ENCODE results near the gene TLE1. TPM values are rescaled to one million over a fixed set of nuclear protein-coding genes. Genes with fewer than 3 reads are reported as not detected.

TLE1 gene
- total RNA-seq, 1 experiment from 2014 or later: 97.7 TPM

- TF ChIP-seq NR1H2 (CRISPR knock-in tag; IDR thresholded peaks at IDR 0.05) (no peak), IRF1 (CRISPR knock-in tag; IDR thresholded peaks at IDR 0.05) (peak; percentile 33; the same call in 1 of the 2 replicates), GRHL2 (CRISPR knock-in tag; IDR thresholded peaks at IDR 0.05; ENCODE audit: insufficient replicate concordance, severe bottlenecking) (no peak), SOX15 (CRISPR knock-in tag; IDR thresholded peaks at IDR 0.05) (no peak), E2F5 (CRISPR knock-in tag; IDR thresholded peaks at IDR 0.05) (0 out of 2 replicates have a peak, but pooled peaks have one; percentile 34), ZNF232 (CRISPR knock-in tag; IDR thresholded peaks at IDR 0.05) (no peak), CBFB (CRISPR knock-in tag; IDR thresholded peaks at IDR 0.05; ENCODE audit: low read depth) (no peak), ELF4 (CRISPR knock-in tag; IDR thresholded peaks at IDR 0.05; ENCODE audit: low read depth) (0 out of 2 replicates have a peak, but pooled peaks have one; percentile 76), CDX4 (CRISPR knock-in tag; IDR thresholded peaks at IDR 0.05; ENCODE audit: borderline replicate concordance) (no peak), USF2 (CRISPR knock-in tag; IDR thresholded peaks at IDR 0.05) (no peak), ZNF138 (CRISPR knock-in tag; conservative IDR thresholded peaks at IDR 0.05) (0 out of 2 replicates have a peak, but pooled peaks have one; percentile 30), ATF3 (CRISPR knock-in tag; conservative IDR thresholded peaks at IDR 0.05) (no peak), ZNF396 (CRISPR knock-in tag; IDR thresholded peaks at IDR 0.05; ENCODE audit: borderline replicate concordance) (no peak), ZNF532 (CRISPR knock-in tag; IDR thresholded peaks at IDR 0.05; ENCODE audit: borderline replicate concordance) (no peak), ZNF281 (CRISPR knock-in tag; IDR thresholded peaks at IDR 0.05) (peak; percentile 68; the same call in 1 of the 2 replicates), PREB (CRISPR knock-in tag; IDR thresholded peaks at IDR 0.05; ENCODE audit: borderline replicate concordance) (no peak), ETV6 (CRISPR knock-in tag; IDR thresholded peaks at IDR 0.05) (peak; percentile 94), ATF2 (CRISPR knock-in tag; IDR thresholded peaks at IDR 0.05; ENCODE audit: borderline replicate concordance, low read depth) (no peak), USF1 (CRISPR knock-in tag; IDR thresholded peaks at IDR 0.05) (no peak; the same call in 1 of the 2 replicates), ZBTB43 (CRISPR knock-in tag; IDR thresholded peaks at IDR 0.05) (peak; percentile 48; the same call in 1 of the 2 replicates), CREB1 (CRISPR knock-in tag; IDR thresholded peaks at IDR 0.05) (no peak)
Observed at GRCh38 chr9:81595887-81596543, 93.3 kb downstream of the TLE1 start (continued).
